GM15510 (cell line): ENCODE measurements around the gene VAPA.

Experiments
- POLR2A ChIP-seq: IDR thresholded peaks from 3 replicates; pipeline ENCODE4 v1.6.1; 2011; ENCODE audit warnings: borderline replicate concordance; ENCODE audit not compliant: insufficient read length; ENCODE audit errors: extremely low read depth

Gene VAPA

DNA sequence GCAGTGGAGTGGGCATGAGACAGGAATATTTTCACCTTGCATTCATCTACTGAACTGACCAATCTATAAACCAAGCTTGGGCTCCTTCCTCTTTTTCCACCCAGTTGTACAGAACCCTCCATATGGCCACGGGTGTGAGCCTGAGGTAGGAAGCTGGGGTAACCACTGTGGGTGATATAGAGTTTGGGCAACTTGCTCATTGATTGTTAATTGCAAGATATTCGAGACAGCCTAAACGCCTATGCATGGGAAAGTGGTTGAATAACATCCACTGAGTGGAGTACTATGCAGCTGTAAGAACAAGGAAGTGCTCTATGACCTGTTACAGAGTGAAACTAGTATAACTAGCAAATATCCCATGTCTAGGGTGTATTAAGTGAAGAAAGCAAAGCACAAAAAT lies 7.3 kb upstream of the VAPA start:
- no peak for TF ChIP-seq POLR2A

DNA sequence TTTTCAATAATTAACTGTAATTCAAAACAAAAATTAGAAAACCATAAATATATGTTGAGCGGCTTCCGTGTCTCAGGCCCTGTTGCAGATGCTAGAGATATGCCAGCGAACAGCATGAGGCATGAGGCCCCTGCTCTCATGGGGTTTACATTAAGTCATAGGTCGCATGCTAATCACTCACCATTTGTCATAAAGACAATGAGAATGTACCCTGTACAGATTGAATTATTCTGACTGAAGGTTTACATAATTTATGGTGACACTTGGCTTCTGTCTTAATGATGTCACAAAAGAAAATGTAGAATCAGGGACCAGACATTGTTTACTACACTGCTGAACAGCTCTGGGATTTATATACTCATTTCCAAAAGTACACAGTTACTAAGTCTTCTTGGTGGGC lies 5.9 kb upstream of the VAPA start:
- no peak for TF ChIP-seq POLR2A

DNA sequence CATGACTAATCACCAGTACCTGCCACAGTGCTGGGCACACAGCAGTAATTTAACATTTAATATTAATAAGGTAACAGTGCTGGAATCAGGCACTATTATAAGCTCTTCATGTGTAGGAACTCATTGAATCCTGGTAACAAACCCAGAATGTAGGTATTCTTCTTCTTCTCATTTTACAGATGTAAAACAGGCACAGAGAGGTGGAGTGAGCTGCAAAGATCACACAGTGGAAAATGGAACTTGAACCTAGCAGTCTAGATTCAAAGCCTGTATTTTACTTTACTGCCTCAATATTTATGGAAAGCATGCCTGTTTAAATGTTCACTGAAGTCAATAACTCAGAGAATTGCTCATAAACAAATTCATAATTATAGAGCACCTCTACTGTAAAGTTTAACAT lies 3.7 kb upstream of the VAPA start:
- no peak for TF ChIP-seq POLR2A

GRCh38 chr18:9910661-9911060 lies 3.2 kb upstream of the VAPA start:
- TF ChIP-seq POLR2A, result no peak

GRCh38 chr18:9911226-9911625 lies 2.6 kb upstream of the VAPA start:
- no peak for TF ChIP-seq POLR2A

GRCh38 chr18:9913151-9913525 lies 678 bp upstream of the VAPA start:
- TF ChIP-seq POLR2A, result no peak

GRCh38 chr18:9914334-9914583 lies 443 bp downstream of the VAPA start:
- no peak for TF ChIP-seq POLR2A

DNA sequence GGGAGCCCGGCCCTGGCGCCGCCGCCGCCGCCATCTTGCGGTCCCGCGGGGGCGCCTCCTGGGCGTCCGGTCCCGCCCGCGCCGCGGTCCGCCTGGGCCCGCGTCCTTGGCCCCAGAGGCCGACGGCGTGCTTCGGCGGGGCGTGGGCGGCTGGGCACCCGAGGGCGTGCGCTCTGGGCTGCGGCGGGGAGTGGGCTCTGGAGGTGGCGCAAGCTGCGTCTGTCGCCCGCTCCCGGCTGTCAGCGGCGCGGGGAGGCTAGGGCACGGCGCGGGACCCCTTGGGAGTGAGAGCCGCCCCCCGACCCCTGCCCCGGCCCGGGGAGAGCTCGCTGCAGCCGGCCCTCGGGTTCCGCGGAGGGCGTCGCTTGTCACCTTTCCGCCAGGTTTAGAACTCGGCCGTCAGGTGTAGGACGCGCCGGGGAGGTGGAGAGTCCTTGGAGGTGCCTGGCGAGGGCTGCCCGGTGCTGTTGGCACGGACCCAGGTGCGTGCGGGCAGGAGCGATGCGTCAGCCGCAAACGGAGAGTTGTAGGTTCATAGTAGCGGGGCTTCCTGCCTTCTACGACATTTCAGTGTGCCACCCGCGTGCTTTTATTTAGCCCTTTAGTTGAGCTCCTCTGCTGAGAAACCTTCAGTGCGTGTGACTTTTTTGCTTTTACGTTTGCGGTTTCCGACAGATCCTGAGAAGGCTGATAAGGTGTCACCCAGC lies 921 bp downstream of the VAPA start:
- TF ChIP-seq POLR2A, result no peak

DNA sequence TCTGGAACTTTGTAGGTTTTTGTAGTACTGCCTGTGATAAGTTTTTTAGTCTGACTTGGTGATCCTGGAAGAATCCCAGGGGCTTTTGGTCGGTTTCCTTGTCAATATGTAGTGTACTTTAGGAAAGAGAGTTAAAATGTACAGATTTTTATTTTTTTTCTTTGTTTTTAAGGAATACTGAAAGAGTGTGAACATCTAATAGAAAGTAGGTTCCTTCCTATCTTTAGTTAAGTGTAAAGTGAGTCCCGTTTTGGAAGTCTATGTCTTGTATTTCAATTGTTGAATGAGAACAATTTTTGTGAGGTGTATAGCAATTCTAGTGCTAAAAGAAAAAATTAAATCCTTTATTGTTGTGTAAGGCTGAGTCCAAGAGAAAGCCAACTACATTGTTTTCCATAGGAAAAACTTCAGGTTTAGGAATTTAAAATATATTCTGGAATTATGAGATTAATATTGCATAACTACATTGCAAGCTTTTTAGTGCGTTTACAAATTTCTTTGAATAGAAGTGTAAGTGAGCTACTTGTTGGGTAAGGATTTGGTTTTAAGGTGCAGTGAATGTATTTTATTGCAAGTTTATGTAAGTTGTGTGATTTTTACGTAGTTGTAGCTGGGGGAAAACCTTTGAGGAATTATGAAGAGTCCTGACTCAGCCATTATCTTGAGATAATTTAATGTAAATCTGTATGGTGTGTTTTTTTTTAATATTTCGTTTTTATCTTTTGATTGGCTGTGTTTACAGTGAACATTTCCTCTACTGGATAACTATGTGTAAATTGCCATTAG lies 1.7 kb downstream of the VAPA start:
- TF ChIP-seq POLR2A, result no peak

- TF ChIP-seq POLR2A, result no peak
Measured at GRCh38 chr18:9916077-9916639, 2.3 kb downstream of the VAPA start.

DNA sequence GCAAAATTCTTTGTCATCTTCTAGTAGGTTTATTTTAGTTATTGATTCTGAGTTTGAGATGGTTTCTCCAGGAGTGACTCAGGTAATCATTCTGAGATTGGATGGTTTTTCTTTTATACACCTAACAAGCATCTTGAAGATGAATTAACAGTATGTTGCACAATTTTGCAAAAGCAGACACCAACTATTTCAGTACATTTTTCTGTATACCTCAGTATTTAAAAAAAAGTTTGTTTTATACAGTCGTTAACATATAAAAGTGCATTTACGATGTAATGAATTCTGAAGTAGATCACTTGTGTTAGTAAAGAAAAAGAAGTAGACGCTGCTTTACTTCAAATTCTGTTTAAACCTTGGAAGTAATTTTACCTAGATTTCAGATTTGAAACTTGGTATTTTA lies 3.0 kb downstream of the VAPA start:
- TF ChIP-seq POLR2A, result no peak

DNA sequence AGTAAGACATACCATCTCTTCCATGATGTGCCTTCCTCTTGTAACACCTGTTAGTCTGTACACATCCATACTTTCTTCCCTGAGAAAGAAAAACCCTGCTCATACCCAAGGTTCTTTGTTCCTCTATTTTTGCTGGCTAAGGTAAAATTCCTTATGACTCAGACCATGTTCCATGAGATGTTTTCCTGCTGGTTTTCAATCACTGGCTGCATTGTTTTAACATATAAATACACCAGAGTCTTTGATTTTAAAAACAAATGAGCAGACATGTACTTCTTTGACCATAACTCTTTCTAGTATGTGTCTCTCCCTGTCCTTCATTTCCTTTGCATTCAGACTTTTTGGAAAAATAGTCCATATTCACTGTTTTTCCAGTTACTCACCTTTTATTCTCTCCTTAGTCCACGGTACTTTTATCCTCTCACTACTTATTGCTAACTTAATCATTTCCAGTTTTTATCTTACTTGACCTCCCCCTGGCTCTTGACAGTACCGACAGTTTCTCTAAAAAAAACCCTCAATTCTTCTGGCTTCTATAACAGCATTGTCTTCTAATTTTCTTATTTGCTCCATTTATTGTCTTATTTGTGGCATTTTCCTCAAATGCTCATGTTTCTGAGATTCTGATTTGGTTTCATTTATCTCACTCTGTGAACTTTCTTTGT lies 4.3 kb downstream of the VAPA start:
- no peak for TF ChIP-seq POLR2A

GRCh38 chr18:9919564-9920232 lies 5.9 kb downstream of the VAPA start:
- no peak for TF ChIP-seq POLR2A

DNA sequence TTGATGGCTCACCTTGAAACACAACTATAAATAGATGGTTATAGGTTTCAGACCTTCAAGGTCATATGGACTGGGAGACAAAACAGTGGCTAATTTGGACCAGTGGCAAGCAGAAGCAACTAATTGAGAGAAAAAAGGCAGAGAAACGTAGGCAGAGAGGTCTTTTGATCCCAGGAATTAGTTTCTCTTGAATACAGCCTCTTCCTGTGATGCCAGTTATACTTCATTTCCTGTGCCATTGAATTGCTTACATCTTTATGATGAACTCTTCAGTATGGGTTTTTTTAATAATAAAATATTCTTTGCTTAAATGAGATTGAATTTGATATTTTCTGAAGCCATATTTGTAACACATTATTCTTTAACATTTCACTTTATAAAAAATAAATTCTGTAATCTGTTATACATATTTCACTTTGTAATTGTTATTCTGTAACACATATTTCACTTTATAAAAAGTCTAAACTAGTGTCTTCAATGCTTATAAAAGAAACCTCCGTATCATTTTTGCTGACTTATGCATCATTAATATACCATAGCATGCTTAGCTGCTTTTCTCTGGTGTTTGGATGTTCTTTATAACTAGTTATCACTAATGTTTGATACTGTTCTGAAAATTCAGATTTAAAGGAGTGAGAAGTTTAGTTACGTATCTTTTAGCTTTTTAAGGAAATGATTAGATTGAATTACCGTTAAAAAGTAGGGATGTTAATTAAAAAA lies 8.9 kb downstream of the VAPA start:
- no peak for TF ChIP-seq POLR2A

- no peak for TF ChIP-seq POLR2A
Measured at GRCh38 chr18:9924371-9924943, 10.6 kb downstream of the VAPA start.

DNA sequence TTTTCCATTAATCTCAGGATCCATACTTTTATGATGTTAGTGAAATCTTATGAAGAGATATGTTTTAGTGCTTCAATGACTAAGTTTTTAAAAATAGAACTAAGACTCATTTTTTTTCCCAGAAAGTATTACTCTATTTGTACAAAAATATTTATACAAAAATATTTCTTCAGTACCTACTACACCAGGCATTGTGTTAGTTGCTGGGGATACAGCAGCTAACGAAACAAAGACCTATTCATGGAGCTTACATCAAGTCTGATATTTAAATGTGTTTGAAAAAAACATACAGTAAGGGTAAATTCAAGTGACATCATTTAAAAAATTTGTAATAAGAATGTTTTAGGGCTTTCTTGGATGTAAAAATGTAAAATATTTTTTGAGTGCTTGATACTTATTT lies 11.6 kb downstream of the VAPA start:
- TF ChIP-seq POLR2A, result no peak
